CD14-positive monocyte (primary cell): ENCODE data around the gene ITGA3. TPM values are rescaled to one million over a fixed set of nuclear protein-coding genes. Genes with fewer than 3 reads are reported as not detected.
A peak's percentile ranks its signal among the peaks of the same experiment; 100 is the strongest.

Experiments
- DNase-seq, 3 donors: peaks; one replicate each; pipeline ENCODE4 v3.0.0-alpha.2; 2011 to 2022
- H2AFZ ChIP-seq: 2 replicates; pipeline ENCODE4 v1.6.0; 2012; ENCODE audit warnings: mild to moderate bottlenecking, low read depth, low read length, inconsistent platforms; ENCODE audit not compliant: insufficient read depth, poor library complexity, severe bottlenecking
- H3K27ac ChIP-seq, 2 donors: 1 replicate in 1 of 2; 2 replicates in 1 of 2; pipeline ENCODE4 v1.5.1; 2012 to 2013; ENCODE audit warnings: low read length in 2 of 2, control low read depth in 1 of 2, inconsistent platforms in 1 of 2, low read depth in 1 of 2, mild to moderate bottlenecking in 1 of 2
- H3K27me3 ChIP-seq, 2 donors: one replicate each; pipeline versions ENCODE4 v1.6.0 to v1.6.1; 2011 to 2013; ENCODE audit warnings: low read length in 2 of 2; ENCODE audit not compliant: control insufficient read depth in 2 of 2, insufficient read depth in 2 of 2
- H3K36me3 ChIP-seq, 2 donors: replicated peaks in 1 of 2; 1 replicate in 1 of 2; 2 replicates in 1 of 2; pipeline versions ENCODE4 v1.5.1 to v1.6.1; 2012 to 2013; ENCODE audit warnings: low read length in 2 of 2, control low read depth in 1 of 2, inconsistent platforms in 1 of 2, mild to moderate bottlenecking in 1 of 2; ENCODE audit not compliant: insufficient read depth in 2 of 2, control insufficient read depth in 1 of 2
- H3K4me1 ChIP-seq, 2 donors: 1 replicate in 1 of 2; 2 replicates in 1 of 2; pipeline versions ENCODE4 v1.5.1 to v1.6.1; 2012 to 2013; ENCODE audit warnings: low read length in 2 of 2, control low read depth in 1 of 2, inconsistent platforms in 1 of 2, mild to moderate bottlenecking in 1 of 2, moderate library complexity in 1 of 2; ENCODE audit not compliant: insufficient read depth in 2 of 2, control insufficient read depth in 1 of 2
- H3K4me2 ChIP-seq: replicated peaks from 2 replicates; pipeline ENCODE3; 2012; ENCODE audit warnings: low read length, moderate library complexity, mild to moderate bottlenecking; ENCODE audit not compliant: poor library complexity, severe bottlenecking; ENCODE audit errors: extremely low read depth
- H3K4me3 ChIP-seq, 3 experiments: fragments of 200-600 bp in 1 of 3; sonication (generic) in 1 of 3; replicated peaks in 1 of 3; 1 replicate in 2 of 3; 2 replicates in 1 of 3; pipeline ENCODE4 v1.5.1; 2011 to 2013; ENCODE audit warnings: low read length in 3 of 3, mild to moderate bottlenecking in 3 of 3, control low read depth in 2 of 3, low read depth in 2 of 3, inconsistent platforms in 1 of 3, moderate library complexity in 1 of 3
- H3K79me2 ChIP-seq: 2 replicates; pipeline ENCODE4 v1.6.0; 2012; ENCODE audit warnings: mild to moderate bottlenecking, control low read depth, inconsistent platforms, low read length, moderate library complexity; ENCODE audit not compliant: insufficient read depth
- H3K9ac ChIP-seq: 2 replicates; pipeline ENCODE4 v1.6.0; 2017; ENCODE audit warnings: low read length, mild to moderate bottlenecking; ENCODE audit not compliant: insufficient read depth, poor library complexity, severe bottlenecking
- H3K9me3 ChIP-seq, 2 donors: replicated peaks in 1 of 2; 1 replicate in 1 of 2; 2 replicates in 1 of 2; pipeline versions ENCODE4 v1.5.1 to v1.6.1; 2012 to 2013; ENCODE audit warnings: low read length in 2 of 2, control low read depth in 1 of 2; ENCODE audit not compliant: control insufficient read depth in 1 of 2, insufficient read depth in 1 of 2
- H4K20me1 ChIP-seq: 2 replicates; pipeline ENCODE4 v1.6.0; 2012; ENCODE audit warnings: mild to moderate bottlenecking, low read length, control low read depth, moderate library complexity; ENCODE audit not compliant: insufficient read depth
- H3K27ac Mint-ChIP-seq, 7 donors: one replicate each; pipeline ENCODE4 v1.8.0; 2020; ENCODE audit warnings: mild to moderate bottlenecking in 7 of 7, mixed read lengths in 7 of 7, moderate library complexity in 6 of 7, inconsistent platforms in 2 of 7
- H3K27me3 Mint-ChIP-seq, 3 donors: one replicate each; pipeline ENCODE4 v1.8.0; 2021 to 2022; ENCODE audit warnings: low read depth in 3 of 3, mild to moderate bottlenecking in 3 of 3, mixed read lengths in 3 of 3, moderate library complexity in 3 of 3, inconsistent platforms in 1 of 3
- H3K36me3 Mint-ChIP-seq, 2 donors: one replicate each; pipeline ENCODE4 v1.8.0; 2020; ENCODE audit warnings: mixed read lengths in 2 of 2, inconsistent platforms in 1 of 2, mild to moderate bottlenecking in 1 of 2
- H3K4me1 Mint-ChIP-seq: one replicate; pipeline ENCODE4 v1.8.0; 2020; ENCODE audit warnings: mild to moderate bottlenecking, mixed read lengths
- H3K4me3 Mint-ChIP-seq, 2 donors: one replicate each; pipeline ENCODE4 v1.8.0; 2020; ENCODE audit warnings: mild to moderate bottlenecking in 2 of 2, mixed read lengths in 2 of 2, moderate library complexity in 1 of 2
- H3K9me3 Mint-ChIP-seq, 7 donors: one replicate each; pipeline ENCODE4 v1.8.0; 2020 to 2022; ENCODE audit warnings: mixed read lengths in 7 of 7, mild to moderate bottlenecking in 6 of 7, moderate library complexity in 6 of 7, inconsistent platforms in 2 of 7
- WGBS: methylation state at CpG from one replicate; pipeline ENCODE4 v1.1.5; 2013; ENCODE audit warnings: missing lambda C conversion rate; ENCODE audit not compliant: insufficient coverage; 5-methylcytosine and 5-hydroxymethylcytosine counted together
- intact Hi-C, 2 donors: fragments of 100-400 bp; cut with micrococcal nuclease; formaldehyde crosslinking; loops; one replicate each; pipeline versions ENCODE4 v1.15.0 to v1.15.1; 2023
- polyA plus RNA-seq, 3 donors: library from polyadenylated mRNA; depleted of rRNA in 1 of 3; unstranded in 2 of 3; stranded (reverse) in 1 of 3; fragments of 300-500 nt in 2 of 3; fragments of >200 nt in 1 of 3; fragmentation: Illumina TruSeq in 2 of 3; gene quantifications; 1 replicate in 2 of 3; 2 replicates in 1 of 3; pipeline ENCODE4 v1.2.3, GENCODE V29; 2012 to 2021
- TF ChIP-seq, protein P1 (sequence below): fragments of 200-600 bp; IDR thresholded peaks from one replicate; pipeline ENCODE4 v1.8.0; 2022; ENCODE audit warnings: antibody characterized with exemption, mild to moderate bottlenecking

ITGA3 gene
- polyA plus RNA-seq, 3 donors: 0.31 to 0.36 TPM; not detected in 1

DNA sequence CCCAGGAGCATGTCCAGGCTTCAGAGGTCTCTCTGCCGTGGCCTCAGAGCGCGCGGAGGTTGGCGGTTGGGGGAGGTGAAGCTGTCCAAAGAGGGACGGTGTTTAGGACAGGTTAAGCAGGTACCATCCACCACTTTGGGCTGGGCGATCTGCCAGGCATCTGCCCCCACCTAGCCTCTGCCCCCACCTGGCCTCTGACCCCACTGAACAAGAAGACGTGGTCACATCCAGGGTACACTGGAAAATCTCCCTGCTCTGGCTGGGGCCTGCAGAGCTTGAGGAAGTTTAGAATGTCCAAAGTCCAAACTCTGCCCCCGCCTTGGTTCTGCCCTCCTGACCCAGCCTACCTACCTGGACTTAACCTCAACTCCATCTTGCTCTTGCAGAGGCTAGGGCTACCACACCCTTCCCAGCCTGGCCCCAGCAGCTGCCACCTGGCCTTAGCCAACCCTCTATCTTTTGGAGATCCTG is 1.6 kb downstream of the ITGA3 start:
- Mint-ChIP-seq H3K4me3 (peak overlapping the region in 1 of 2 donors; percentile 93), H3K27me3 (peaks cover 57 to 69% (median 57%) of the 10 kb centered on the region in 3 donors), H3K4me1 (peaks cover 18% of the 10 kb centered on the region), H3K9me3 (peaks cover 0 to 18% (median 5%) of the 10 kb centered on the region in 7 donors), H3K36me3 (peaks cover 0 to 6% of the 10 kb centered on the region in 2 donors), H3K27ac (no peak overlapping the region)
- intact Hi-C loops: no loop called here
- TF ChIP-seq, protein P1, sequence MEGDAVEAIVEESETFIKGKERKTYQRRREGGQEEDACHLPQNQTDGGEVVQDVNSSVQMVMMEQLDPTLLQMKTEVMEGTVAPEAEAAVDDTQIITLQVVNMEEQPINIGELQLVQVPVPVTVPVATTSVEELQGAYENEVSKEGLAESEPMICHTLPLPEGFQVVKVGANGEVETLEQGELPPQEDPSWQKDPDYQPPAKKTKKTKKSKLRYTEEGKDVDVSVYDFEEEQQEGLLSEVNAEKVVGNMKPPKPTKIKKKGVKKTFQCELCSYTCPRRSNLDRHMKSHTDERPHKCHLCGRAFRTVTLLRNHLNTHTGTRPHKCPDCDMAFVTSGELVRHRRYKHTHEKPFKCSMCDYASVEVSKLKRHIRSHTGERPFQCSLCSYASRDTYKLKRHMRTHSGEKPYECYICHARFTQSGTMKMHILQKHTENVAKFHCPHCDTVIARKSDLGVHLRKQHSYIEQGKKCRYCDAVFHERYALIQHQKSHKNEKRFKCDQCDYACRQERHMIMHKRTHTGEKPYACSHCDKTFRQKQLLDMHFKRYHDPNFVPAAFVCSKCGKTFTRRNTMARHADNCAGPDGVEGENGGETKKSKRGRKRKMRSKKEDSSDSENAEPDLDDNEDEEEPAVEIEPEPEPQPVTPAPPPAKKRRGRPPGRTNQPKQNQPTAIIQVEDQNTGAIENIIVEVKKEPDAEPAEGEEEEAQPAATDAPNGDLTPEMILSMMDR: no peak
- H4K20me1 ChIP-seq: no peaks in the 10 kb centered on the region
- peaks cover 34 to 57% of the 10 kb centered on the region in 2 donors for H3K27me3 ChIP-seq
- no peaks in the 10 kb centered on the region for H3K36me3 ChIP-seq
- H3K4me2 ChIP-seq: no peak overlapping the region
- WGBS: 89% methylated on average over 3 of the region's 9 CpGs
- H3K79me2 ChIP-seq: no peaks in the 10 kb centered on the region
- H2AFZ ChIP-seq: no peak overlapping the region
- no peak overlapping the region for H3K4me3 ChIP-seq
- H3K9ac ChIP-seq: no peak overlapping the region
- no peak overlapping the region for H3K27ac ChIP-seq
- peaks cover 0 to 6% of the 10 kb centered on the region in 2 donors for H3K9me3 ChIP-seq
- H3K4me1 ChIP-seq: peaks cover 14 to 22% of the 10 kb centered on the region in 2 donors
- DNase-seq: no peak

DNA sequence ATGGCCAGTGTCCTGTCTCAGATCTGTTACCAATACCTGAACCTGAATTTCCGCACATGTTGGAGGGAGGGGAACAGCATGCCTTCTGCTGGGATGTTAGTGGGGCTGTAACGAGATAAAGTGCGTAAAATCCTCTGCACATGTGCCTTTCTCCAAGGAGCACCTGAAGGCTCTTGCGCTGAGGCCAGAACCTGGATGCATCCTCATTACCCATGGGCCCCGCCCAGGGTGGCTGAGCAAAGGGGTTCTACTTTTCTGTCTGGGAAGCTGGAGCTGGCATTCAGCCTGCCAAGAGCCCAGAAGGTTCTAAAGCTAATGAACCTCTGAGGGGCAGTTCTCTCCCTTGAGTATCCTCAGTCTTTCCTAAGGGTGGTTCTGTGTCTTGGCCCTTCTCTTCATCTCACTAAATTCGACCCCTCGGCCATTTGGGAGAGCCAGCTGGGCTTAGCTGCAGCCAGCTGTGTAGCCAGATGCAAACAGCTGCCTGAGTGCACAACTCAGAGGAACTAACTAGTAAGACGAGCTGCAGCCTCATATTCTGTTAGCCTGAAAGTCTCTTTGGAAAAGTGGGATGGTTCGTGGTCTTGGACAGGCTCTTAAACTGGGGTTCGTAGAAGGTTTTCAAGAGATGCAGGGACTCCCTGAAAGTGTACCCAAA is 2.5 kb downstream of the ITGA3 start:
- Mint-ChIP-seq H3K27ac (no peak overlapping the region), H3K27me3 (peaks cover 49 to 62% (median 51%) of the 10 kb centered on the region in 3 donors), H3K9me3 (peaks cover 0 to 18% (median 5%) of the 10 kb centered on the region in 7 donors), H3K4me3 (peak overlapping the region in 1 of 2 donors; percentile 93), H3K4me1 (peaks cover 18% of the 10 kb centered on the region), H3K36me3 (peaks cover 0 to 6% of the 10 kb centered on the region in 2 donors)
- Histone ChIP-seq H4K20me1 (no peaks in the 10 kb centered on the region), H3K4me3 (no peak overlapping the region), H3K4me1 (peaks cover 14 to 22% of the 10 kb centered on the region in 2 donors), H3K9me3 (peaks cover 0 to 6% of the 10 kb centered on the region in 2 donors), H3K4me2 (no peak overlapping the region), H3K36me3 (no peaks in the 10 kb centered on the region), H3K27ac (no peak overlapping the region), H3K9ac (no peak overlapping the region), H3K79me2 (no peaks in the 10 kb centered on the region), H2AFZ (no peak overlapping the region), H3K27me3 (peaks cover 32 to 54% of the 10 kb centered on the region in 2 donors)
- 98% methylated on average over 9 of the region's 10 CpGs for WGBS
- intact Hi-C loops: no loop called here
- no peak for DNase-seq
- TF ChIP-seq, protein P1: no peak
